HG03103 (cell line): ENCODE results near the gene LYPD6B.

Experiments used
- ATAC-seq: cut with Tn5 transposase; IDR thresholded peaks from one replicate; pipeline ENCODE4 v1.9.1; 2021; ENCODE audit warnings: low read depth; ENCODE audit not compliant: unreplicated experiment

LYPD6B gene

GRCh38 chr2:149037851-149038250 is 648 bp upstream of the LYPD6B start:
- ATAC-seq: no peak

- ATAC-seq: no peak
These were observed 770 bp downstream of the LYPD6B start for GRCh38 chr2:149039213-149039724.

- ATAC-seq: peak; percentile 43
These were observed 2.0 kb downstream of the LYPD6B start for GRCh38 chr2:149040451-149040850.

- no peak for ATAC-seq
These were observed 3.0 kb downstream of the LYPD6B start for GRCh38 chr2:149041482-149041881.

GRCh38 chr2:149042881-149043280 is 4.4 kb downstream of the LYPD6B start:
- ATAC-seq: no peak

- ATAC-seq: no peak
These were observed 6.0 kb downstream of the LYPD6B start for GRCh38 chr2:149044500-149044899.

- ATAC-seq: no peak
These were observed 8.6 kb downstream of the LYPD6B start for GRCh38 chr2:149047118-149047517.

- no peak for ATAC-seq
These were observed 10.6 kb downstream of the LYPD6B start for GRCh38 chr2:149049142-149049541.

GRCh38 chr2:149050188-149050587 is 11.7 kb downstream of the LYPD6B start:
- ATAC-seq: peak; percentile 95

- ATAC-seq: no peak
These were observed 17.3 kb downstream of the LYPD6B start for GRCh38 chr2:149055751-149056150.

- ATAC-seq: no peak
These were observed 18.2 kb downstream of the LYPD6B start for GRCh38 chr2:149056541-149057255.

- ATAC-seq: no peak
These were observed 18.9 kb downstream of the LYPD6B start for GRCh38 chr2:149057401-149057800.

GRCh38 chr2:149058936-149059335 is 20.4 kb downstream of the LYPD6B start:
- ATAC-seq: no peak

GRCh38 chr2:149059822-149060221 is 21.3 kb downstream of the LYPD6B start:
- ATAC-seq: no peak

- ATAC-seq: no peak
These were observed 22.7 kb downstream of the LYPD6B start for GRCh38 chr2:149061133-149061745.

GRCh38 chr2:149062531-149062930 is 24.0 kb downstream of the LYPD6B start:
- no peak for ATAC-seq

- ATAC-seq: no peak
These were observed 24.7 kb downstream of the LYPD6B start for GRCh38 chr2:149063177-149063576.

- no peak for ATAC-seq
These were observed 25.9 kb downstream of the LYPD6B start for GRCh38 chr2:149064365-149064841.

GRCh38 chr2:149064856-149065630 is 26.5 kb downstream of the LYPD6B start:
- ATAC-seq: no peak

GRCh38 chr2:149068225-149068995 is 29.9 kb downstream of the LYPD6B start:
- no peak for ATAC-seq
